ENCODE data around the gene DENND4C. TPM values are rescaled to one million over a fixed set of nuclear protein-coding genes. Genes with fewer than 3 reads are reported as not detected.
"Not testable (repeated sequence)": the region's sequence is repeated elsewhere in the genome, so short reads cannot be mapped to it uniquely, and the experiment has no call there.

The DENND4C gene
- total and polyA plus RNA-seq, 7 donors, result 11.3 to 109 (median 75.6) TPM

DNA sequence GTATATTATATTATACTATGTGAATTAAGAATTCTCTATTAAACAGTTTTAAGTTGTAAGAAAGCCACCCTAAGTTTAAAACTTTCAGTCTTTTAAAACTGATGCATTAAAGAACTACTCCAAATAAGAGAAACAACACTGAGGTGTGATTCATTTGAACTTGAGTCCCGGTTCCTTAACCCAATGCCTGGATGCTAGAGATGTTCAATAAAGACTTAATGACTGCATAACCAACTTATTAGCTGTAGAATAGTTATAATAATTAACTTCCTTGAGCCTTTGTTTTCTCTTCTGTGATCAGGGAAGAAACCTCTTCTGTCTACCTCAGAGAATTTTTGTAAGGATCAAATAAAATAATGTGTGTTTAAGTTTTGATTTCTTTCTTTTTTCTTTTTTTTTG, 45.3 kb upstream of the DENND4C start:
- TF ChIP-seq POLR2A (IDR thresholded peaks at IDR 0.05) (no peak), POLR2AphosphoS5 (IDR thresholded peaks at IDR 0.05) (no peak), EP300 (IDR thresholded peaks at IDR 0.05) (no peak)
- TF ChIP-seq, protein P1, sequence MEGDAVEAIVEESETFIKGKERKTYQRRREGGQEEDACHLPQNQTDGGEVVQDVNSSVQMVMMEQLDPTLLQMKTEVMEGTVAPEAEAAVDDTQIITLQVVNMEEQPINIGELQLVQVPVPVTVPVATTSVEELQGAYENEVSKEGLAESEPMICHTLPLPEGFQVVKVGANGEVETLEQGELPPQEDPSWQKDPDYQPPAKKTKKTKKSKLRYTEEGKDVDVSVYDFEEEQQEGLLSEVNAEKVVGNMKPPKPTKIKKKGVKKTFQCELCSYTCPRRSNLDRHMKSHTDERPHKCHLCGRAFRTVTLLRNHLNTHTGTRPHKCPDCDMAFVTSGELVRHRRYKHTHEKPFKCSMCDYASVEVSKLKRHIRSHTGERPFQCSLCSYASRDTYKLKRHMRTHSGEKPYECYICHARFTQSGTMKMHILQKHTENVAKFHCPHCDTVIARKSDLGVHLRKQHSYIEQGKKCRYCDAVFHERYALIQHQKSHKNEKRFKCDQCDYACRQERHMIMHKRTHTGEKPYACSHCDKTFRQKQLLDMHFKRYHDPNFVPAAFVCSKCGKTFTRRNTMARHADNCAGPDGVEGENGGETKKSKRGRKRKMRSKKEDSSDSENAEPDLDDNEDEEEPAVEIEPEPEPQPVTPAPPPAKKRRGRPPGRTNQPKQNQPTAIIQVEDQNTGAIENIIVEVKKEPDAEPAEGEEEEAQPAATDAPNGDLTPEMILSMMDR (IDR thresholded peaks at IDR 0.05), result no peak
- DNase-seq, result no peak
- Histone ChIP-seq H3K4me3 (no peak overlapping the region), H3K36me3 (no peaks in the 10 kb centered on the region), H3K27ac (peak overlapping the region; percentile 72 to 91 (median 82)), H3K27me3 (no peaks in the 10 kb centered on the region), H3K4me1 (peaks cover 0 to 27% (median 23%) of the 10 kb centered on the region in 4 donors), H3K9me3 (no peaks in the 10 kb centered on the region)
- 62 to 89% methylated on average over 1 of the region's 1 CpG for WGBS, 2 donors
- intact Hi-C loops (cut with DNase I), result no loop called here

DNA sequence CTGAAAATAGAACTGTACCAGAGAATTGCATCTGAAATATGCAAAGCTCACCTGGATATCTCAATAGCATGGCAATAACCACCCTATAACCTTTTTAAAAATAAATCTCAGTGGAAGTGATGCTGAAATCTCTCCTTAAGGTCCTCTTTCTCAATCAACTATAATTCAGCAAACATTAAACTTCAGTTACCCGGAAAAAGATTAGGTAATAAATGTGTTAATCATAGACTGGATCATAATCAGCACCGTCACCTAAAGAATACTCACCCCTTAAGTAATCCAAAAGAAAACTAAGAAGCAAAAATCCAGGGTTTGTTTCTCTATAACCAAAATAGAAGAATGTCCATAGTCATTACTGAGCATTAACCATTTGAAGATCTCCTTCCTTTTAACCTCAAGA, 44.3 kb upstream of the DENND4C start:
- TF ChIP-seq, protein P1 (IDR thresholded peaks at IDR 0.05), result no peak
- TF ChIP-seq POLR2AphosphoS5 (IDR thresholded peaks at IDR 0.05) (no peak), EP300 (IDR thresholded peaks at IDR 0.05) (no peak), POLR2A (IDR thresholded peaks at IDR 0.05) (no peak)
- peaks cover 0 to 27% (median 23%) of the 10 kb centered on the region in 4 donors for H3K4me1 ChIP-seq
- WGBS, 2 donors, result 18 to 64% methylated on average over 2 of the region's 2 CpGs
- no peaks in the 10 kb centered on the region for H3K9me3 ChIP-seq
- no peak overlapping the region for H3K27ac ChIP-seq
- H3K36me3 ChIP-seq, result no peaks in the 10 kb centered on the region
- H3K4me3 ChIP-seq, result no peak overlapping the region
- no peaks in the 10 kb centered on the region for H3K27me3 ChIP-seq
- no peak for DNase-seq
- intact Hi-C loops (cut with DNase I), result no loop called here

DNA sequence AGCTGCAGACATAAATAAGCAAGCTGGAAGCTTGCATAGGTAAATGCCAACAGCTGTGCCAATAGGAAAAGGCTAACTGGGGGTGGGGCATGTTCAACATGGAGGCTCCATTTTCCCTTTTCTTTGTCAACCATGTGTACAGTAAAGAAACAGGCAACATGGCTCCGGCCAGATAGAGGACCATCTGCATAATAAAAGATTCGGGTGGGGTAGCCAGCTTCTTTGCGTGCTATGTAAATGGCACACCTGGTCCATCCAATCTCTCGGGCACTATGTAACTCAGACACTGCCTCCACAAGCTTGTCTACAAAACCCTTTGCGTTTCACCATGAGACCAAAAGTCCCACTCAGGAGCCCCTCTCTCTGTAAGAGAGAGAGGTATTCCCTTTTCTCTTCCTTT, 41.7 kb upstream of the DENND4C start:
- no peak for DNase-seq
- H3K27me3 ChIP-seq, result no peaks in the 10 kb centered on the region
- H3K36me3 ChIP-seq, result no peaks in the 10 kb centered on the region
- intact Hi-C loops (cut with DNase I), result no loop called here
- TF ChIP-seq POLR2AphosphoS5 (IDR thresholded peaks at IDR 0.05), result no peak
- TF ChIP-seq POLR2A (IDR thresholded peaks at IDR 0.05), result no peak
- TF ChIP-seq EP300 (IDR thresholded peaks at IDR 0.05), result no peak
- TF ChIP-seq, protein P1 (IDR thresholded peaks at IDR 0.05), result no peak
- H3K4me1 ChIP-seq, result peaks cover 0 to 17% (median 15%) of the 10 kb centered on the region in 4 donors
- no peaks in the 10 kb centered on the region for H3K9me3 ChIP-seq
- H3K27ac ChIP-seq, result no peak overlapping the region
- H3K4me3 ChIP-seq, result no peak overlapping the region
- 86 to 96% methylated on average over 5 of the region's 5 CpGs for WGBS, 2 donors

DNA sequence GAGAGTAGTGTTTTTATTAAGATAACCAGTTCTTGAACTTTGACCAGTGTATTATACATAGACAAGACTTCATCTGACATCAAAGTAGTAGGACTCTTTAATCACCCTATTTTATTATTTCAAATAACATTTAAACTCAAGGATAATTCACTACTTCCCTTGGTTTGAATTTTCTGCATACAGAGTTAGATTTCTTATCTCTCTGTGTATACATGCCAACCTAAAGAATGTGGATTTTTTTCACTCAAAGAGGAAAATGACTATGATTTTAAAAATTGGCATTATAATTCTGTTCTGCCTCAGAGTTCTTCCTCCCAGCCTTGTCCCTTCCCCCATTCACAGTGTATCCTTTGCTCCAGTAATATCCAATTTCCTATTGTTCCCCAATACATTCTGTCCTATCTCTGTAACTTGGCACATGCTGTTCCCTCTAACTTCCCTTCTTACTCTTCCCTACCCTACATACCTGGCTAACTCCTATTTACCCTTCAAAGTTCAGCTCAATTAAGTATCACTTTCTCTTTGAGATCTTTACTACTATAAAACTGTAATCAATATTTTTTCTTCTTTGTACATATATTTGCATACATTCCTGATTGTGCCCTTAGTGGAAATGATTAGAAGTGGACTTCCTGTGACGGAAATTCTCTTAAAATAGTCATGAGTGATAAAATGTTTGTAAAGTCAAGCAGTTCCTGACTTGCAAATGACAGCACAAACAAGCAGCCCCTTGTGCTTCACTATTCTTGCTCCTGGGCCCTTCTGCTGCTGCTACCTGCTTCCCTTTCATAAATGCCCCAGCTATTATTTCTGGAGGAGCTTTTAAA, 38.1 kb upstream of the DENND4C start:
- H3K36me3 ChIP-seq, result no peaks in the 10 kb centered on the region
- no peaks in the 10 kb centered on the region for H3K4me1 ChIP-seq
- H3K27me3 ChIP-seq, result no peaks in the 10 kb centered on the region
- no peak overlapping the region for H3K27ac ChIP-seq
- DNase-seq, result no peak
- TF ChIP-seq POLR2A (IDR thresholded peaks at IDR 0.05) (no peak), POLR2AphosphoS5 (IDR thresholded peaks at IDR 0.05) (no peak), EP300 (IDR thresholded peaks at IDR 0.05) (no peak)
- TF ChIP-seq, protein P1 (IDR thresholded peaks at IDR 0.05), result no peak
- H3K9me3 ChIP-seq, result no peaks in the 10 kb centered on the region
- 64% methylated on average over 1 of the region's 1 CpG for WGBS, 2 donors
- intact Hi-C loops (cut with DNase I), result no loop called here
- no peak overlapping the region for H3K4me3 ChIP-seq

DNA sequence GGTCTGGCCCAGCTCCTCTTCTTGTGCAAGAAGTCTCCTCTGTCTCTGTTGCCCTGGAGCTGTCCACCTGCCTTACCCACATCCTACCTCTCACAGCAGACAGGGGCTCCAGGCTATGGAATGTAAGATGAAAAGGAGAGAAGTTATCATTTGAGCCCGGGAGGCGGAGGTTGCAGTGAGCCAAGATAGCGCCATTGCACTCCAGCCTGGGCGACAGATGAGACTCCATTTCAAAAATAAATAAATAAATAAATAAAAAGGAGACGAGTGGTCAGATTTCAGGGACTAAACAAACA, 37.5 kb upstream of the DENND4C start:
- intact Hi-C loops (cut with DNase I), result no loop called here
- H3K4me1 ChIP-seq, result no peaks in the 10 kb centered on the region
- H3K9me3 ChIP-seq, result no peaks in the 10 kb centered on the region
- TF ChIP-seq EP300 (IDR thresholded peaks at IDR 0.05), result no peak
- TF ChIP-seq POLR2A (IDR thresholded peaks at IDR 0.05), result no peak
- TF ChIP-seq POLR2AphosphoS5 (IDR thresholded peaks at IDR 0.05), result no peak
- TF ChIP-seq, protein P1 (IDR thresholded peaks at IDR 0.05), result no peak
- no peaks in the 10 kb centered on the region for H3K36me3 ChIP-seq
- DNase-seq, result no peak
- 92 to 93% methylated on average over 5 of the region's 5 CpGs for WGBS, 2 donors
- no peak overlapping the region for H3K27ac ChIP-seq
- no peak overlapping the region for H3K4me3 ChIP-seq
- no peaks in the 10 kb centered on the region for H3K27me3 ChIP-seq

DNA sequence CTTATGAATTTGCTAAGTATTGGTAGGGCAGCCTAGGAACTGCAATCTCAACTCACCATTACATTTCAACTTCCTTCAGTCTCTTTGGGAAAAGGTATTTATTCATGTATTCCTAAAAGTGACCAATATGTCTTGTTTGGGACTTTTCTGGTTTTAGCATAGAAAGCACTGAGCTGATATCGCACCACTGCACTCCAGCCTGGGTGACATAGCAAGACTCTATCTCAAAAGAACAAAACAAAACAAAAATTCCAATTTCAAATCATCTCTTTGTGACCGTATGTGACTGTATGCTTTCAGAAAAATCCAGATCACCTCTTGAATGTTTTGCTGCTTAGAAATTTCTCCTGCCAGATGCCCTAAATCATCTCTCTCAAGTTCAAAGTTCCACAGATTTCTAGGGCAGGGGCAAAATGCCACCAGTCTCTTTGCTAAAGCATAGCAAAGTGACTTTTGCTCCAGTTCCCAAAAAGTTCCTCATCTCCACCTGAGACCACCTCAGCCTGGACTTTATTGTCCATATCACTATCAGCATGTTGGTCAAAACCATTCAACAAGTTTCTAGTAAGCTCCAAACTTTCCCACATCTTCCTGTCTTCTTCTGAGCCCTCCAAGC, 37.0 kb upstream of the DENND4C start:
- H3K9me3 ChIP-seq; H3K4me1 ChIP-seq; intact Hi-C loops (cut with DNase I); H3K27me3 ChIP-seq; H3K36me3 ChIP-seq; DNase-seq; H3K4me3 ChIP-seq; H3K27ac ChIP-seq: not testable (repeated sequence)
- 96% methylated on average over 2 of the region's 2 CpGs for WGBS, 2 donors

All from sigmoid colon (tissue), 7 donors.